Measurements from ENCODE around the gene MYOF. TPM values are rescaled to one million over a fixed set of nuclear protein-coding genes. Genes with fewer than 3 reads are reported as not detected.

MYOF gene
- total and polyA plus RNA-seq, 9 of the 15 experiments (the other 6 are each of a cell fraction or from before 2014, with no cell fraction given), result 0.06 to 0.27 TPM; not detected in 7

DNA sequence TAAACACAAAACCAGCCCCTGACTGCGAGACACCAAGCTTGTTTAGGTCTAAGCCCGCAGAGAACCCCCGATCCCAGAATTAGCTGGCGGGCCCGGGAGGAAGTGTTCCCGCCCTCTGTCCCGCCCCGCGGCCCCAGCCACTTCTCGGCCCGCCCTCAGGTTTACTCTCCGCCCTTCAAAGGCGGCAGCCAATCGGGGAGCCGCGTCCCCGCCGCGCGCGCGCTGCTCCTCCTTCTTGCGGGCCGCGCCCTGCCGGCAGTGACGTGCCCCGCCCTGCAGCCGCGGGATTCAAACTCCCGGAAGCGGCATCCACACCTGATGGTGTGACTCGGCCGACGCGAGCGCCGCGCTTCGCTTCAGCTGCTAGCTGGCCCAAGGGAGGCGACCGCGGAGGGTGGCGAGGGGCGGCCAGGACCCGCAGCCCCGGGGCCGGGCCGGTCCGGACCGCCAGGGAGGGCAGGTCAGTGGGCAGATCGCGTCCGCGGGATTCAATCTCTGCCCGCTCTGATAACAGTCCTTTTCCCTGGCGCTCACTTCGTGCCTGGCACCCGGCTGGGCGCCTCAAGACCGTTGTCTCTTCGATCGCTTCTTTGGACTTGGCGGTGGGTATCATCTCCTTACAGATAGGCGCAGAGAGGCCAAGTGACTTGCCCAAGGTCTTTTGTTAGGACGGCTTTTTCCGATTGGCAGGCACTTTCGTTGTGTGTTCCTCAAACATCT is 14.3 kb upstream of the MYOF start, which contains the start of gene CEP55 (continued):
- no peak for TF ChIP-seq ZNF165 (CRISPR knock-in tag; IDR thresholded peaks at IDR 0.05; ENCODE audit: borderline replicate concordance)
- peak; percentile 59; the same call in 1 of the 2 replicates for TF ChIP-seq LCOR (CRISPR knock-in tag; IDR thresholded peaks at IDR 0.05)
- peak; percentile 74; the same call in 1 of the 2 replicates for TF ChIP-seq RB1 (IDR thresholded peaks at IDR 0.05; ENCODE audit: low read depth)
- TF ChIP-seq SUPT5H (IDR thresholded peaks at IDR 0.05), result peak; percentile 67
- TF ChIP-seq FOXP1 (CRISPR knock-in tag; IDR thresholded peaks at IDR 0.05), result no peak
- no peak for TF ChIP-seq BRD4 (IDR thresholded peaks at IDR 0.05)
- no peak for TF ChIP-seq FOXA3 (CRISPR knock-in tag; conservative IDR thresholded peaks at IDR 0.05 in 1 of 2, IDR thresholded peaks at IDR 0.05 in 1 of 2)
- TF ChIP-seq, protein P1, sequence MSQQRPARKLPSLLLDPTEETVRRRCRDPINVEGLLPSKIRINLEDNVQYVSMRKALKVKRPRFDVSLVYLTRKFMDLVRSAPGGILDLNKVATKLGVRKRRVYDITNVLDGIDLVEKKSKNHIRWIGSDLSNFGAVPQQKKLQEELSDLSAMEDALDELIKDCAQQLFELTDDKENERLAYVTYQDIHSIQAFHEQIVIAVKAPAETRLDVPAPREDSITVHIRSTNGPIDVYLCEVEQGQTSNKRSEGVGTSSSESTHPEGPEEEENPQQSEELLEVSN (IDR thresholded peaks at IDR 0.05; ENCODE audit: borderline replicate concordance in 1 of 2, extremely low read depth in 1 of 2, insufficient read depth in 1 of 2, insufficient read length in 1 of 2, low read depth in 1 of 2, low read length in 1 of 2, poor library complexity in 1 of 2, severe bottlenecking in 1 of 2), result peak; percentile 75 to 86
- no peak for TF ChIP-seq RFX7 (CRISPR knock-in tag; IDR thresholded peaks at IDR 0.05)
- peak; percentile 90 for TF ChIP-seq CREM (IDR thresholded peaks at IDR 0.05; ENCODE audit: low read depth)
- TF ChIP-seq POLR2H (tag; IDR thresholded peaks at IDR 0.05; ENCODE audit: low read depth), result peak; percentile 33; the same call in 1 of the 2 replicates
- TF ChIP-seq CREB1 (IDR thresholded peaks at IDR 0.05), result peak; percentile 71
- TF ChIP-seq CREB1 (CRISPR knock-in tag; IDR thresholded peaks at IDR 0.05), result peak; percentile 86
- peak; percentile 86 for TF ChIP-seq L3MBTL2 (IDR thresholded peaks at IDR 0.05)
- no peak for TF ChIP-seq IRF2 (CRISPR knock-in tag; IDR thresholded peaks at IDR 0.05)
- no peak for TF ChIP-seq PHF20 (IDR thresholded peaks at IDR 0.05; ENCODE audit: partially characterized antibody)
- TF ChIP-seq PHF8 (IDR thresholded peaks at IDR 0.05; ENCODE audit: borderline replicate concordance, low read length), result peak; percentile 77; the same call in 1 of the 2 replicates
- TF ChIP-seq, protein P2, sequence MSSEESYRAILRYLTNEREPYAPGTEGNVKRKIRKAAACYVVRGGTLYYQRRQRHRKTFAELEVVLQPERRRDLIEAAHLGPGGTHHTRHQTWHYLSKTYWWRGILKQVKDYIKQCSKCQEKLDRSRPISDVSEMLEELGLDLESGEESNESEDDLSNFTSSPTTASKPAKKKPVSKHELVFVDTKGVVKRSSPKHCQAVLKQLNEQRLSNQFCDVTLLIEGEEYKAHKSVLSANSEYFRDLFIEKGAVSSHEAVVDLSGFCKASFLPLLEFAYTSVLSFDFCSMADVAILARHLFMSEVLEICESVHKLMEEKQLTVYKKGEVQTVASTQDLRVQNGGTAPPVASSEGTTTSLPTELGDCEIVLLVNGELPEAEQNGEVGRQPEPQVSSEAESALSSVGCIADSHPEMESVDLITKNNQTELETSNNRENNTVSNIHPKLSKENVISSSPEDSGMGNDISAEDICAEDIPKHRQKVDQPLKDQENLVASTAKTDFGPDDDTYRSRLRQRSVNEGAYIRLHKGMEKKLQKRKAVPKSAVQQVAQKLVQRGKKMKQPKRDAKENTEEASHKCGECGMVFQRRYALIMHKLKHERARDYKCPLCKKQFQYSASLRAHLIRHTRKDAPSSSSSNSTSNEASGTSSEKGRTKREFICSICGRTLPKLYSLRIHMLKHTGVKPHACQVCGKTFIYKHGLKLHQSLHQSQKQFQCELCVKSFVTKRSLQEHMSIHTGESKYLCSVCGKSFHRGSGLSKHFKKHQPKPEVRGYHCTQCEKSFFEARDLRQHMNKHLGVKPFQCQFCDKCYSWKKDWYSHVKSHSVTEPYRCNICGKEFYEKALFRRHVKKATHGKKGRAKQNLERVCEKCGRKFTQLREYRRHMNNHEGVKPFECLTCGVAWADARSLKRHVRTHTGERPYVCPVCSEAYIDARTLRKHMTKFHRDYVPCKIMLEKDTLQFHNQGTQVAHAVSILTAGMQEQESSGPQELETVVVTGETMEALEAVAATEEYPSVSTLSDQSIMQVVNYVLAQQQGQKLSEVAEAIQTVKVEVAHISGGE (CRISPR knock-in tag; IDR thresholded peaks at IDR 0.05), result no peak
- peak; percentile 98 for TF ChIP-seq SAP30 (IDR thresholded peaks at IDR 0.05; ENCODE audit: borderline replicate concordance, insufficient read depth, low read depth, low read length, poor library complexity, severe bottlenecking)
- TF ChIP-seq FIP1L1 (IDR thresholded peaks at IDR 0.05; ENCODE audit: low read depth, low read length, poor library complexity, severe bottlenecking), result peak; percentile 34
- peak; percentile 64 for TF ChIP-seq KLF1 (tag; IDR thresholded peaks at IDR 0.05)
- no peak for TF ChIP-seq ATF1 (CRISPR knock-in tag; IDR thresholded peaks at IDR 0.05)
- TF ChIP-seq ATF1 (tag; IDR thresholded peaks at IDR 0.05), result peak; percentile 88
- no peak for TF ChIP-seq STAT5A (IDR thresholded peaks at IDR 0.05; ENCODE audit: borderline replicate concordance, low read length)

Data from K562 (cell line).